Gastrocnemius medialis (tissue), 4 donors: ENCODE results near the gene FOXL2NB.

Source experiments
- POLR2A ChIP-seq, 2 donors: fragments of 450-650 bp; IDR thresholded peaks; one replicate each; pipeline ENCODE4 v1.6.1; 2017; ENCODE audit warnings: antibody characterized with exemption in 2 of 2, mild to moderate bottlenecking in 2 of 2, moderate library complexity in 2 of 2
- TF ChIP-seq, protein P1 (sequence below), 5 experiments: fragments of 450-650 bp in 3 of 5; fragments of 200-600 bp in 2 of 5; sonication (generic) in 2 of 5; IDR thresholded peaks in 4 of 5; conservative IDR thresholded peaks in 1 of 5; 1 replicate in 4 of 5; 2 replicates in 1 of 5; pipeline ENCODE4 v1.5.1; 2016 to 2019; ENCODE audit warnings: antibody characterized with exemption in 5 of 5, mild to moderate bottlenecking in 3 of 5, moderate library complexity in 3 of 5

DNA sequence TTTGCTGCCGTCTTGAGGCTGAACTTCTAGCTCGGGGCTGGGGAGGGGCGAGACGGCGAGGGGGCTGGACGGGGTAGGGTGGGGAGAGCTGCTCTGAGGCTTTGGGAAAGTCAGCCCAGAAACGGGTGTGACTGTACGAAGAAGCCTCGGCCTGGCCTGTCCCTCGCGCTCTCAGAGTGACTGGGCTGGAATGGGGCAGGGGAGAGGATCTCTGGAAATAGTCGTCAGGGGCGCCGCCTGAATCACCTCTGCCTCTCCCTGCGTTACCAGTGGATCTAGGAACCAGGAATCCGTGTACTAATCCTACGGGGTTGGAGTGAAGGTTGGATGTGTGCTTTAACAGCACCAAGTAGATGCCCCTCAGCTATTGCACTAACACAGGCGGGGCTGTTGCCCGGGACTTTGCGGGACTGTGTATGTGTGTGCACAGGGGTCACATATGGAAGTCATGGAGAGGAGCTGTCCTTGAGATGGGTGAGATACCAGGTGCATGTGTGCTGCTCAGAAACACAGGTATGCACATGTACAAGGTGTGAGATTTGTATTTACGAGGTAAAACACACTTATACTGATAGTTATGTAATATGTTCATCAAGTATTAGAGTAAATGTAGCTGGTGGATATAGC is 591 bp downstream of the FOXL2NB start:
- TF ChIP-seq, protein P1, sequence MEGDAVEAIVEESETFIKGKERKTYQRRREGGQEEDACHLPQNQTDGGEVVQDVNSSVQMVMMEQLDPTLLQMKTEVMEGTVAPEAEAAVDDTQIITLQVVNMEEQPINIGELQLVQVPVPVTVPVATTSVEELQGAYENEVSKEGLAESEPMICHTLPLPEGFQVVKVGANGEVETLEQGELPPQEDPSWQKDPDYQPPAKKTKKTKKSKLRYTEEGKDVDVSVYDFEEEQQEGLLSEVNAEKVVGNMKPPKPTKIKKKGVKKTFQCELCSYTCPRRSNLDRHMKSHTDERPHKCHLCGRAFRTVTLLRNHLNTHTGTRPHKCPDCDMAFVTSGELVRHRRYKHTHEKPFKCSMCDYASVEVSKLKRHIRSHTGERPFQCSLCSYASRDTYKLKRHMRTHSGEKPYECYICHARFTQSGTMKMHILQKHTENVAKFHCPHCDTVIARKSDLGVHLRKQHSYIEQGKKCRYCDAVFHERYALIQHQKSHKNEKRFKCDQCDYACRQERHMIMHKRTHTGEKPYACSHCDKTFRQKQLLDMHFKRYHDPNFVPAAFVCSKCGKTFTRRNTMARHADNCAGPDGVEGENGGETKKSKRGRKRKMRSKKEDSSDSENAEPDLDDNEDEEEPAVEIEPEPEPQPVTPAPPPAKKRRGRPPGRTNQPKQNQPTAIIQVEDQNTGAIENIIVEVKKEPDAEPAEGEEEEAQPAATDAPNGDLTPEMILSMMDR (IDR thresholded peaks at IDR 0.05 in 4 of 5, conservative IDR thresholded peaks at IDR 0.05 in 1 of 5) = no peak
- TF ChIP-seq POLR2A (IDR thresholded peaks at IDR 0.05) = no peak
